HepG2 (cell line): ENCODE data around the gene IGLON5. TPM values are rescaled to one million over a fixed set of nuclear protein-coding genes. Genes with fewer than 3 reads are reported as not detected.

Source experiments
- ARID2 ChIP-seq: sonication (generic); formaldehyde crosslinking; IDR thresholded peaks from 2 replicates; pipeline ENCODE4 v1.8.1; 2022; ENCODE audit warnings: mild to moderate bottlenecking, missing genetic modification reagents, borderline replicate concordance
- DRAP1 ChIP-seq: IDR thresholded peaks from 2 replicates; pipeline ENCODE4 v1.6.1; 2016; ENCODE audit warnings: missing genetic modification reagents, missing compliant biosample characterization
- ELF3 ChIP-seq: IDR thresholded peaks from 2 replicates; pipeline ENCODE4 v1.6.1; 2016; ENCODE audit warnings: missing genetic modification reagents, missing compliant biosample characterization
- FOXA1 ChIP-seq, 2 experiments: fragments of 450-650 bp in 1 of 2; sonication (generic) in 1 of 2; formaldehyde crosslinking in 1 of 2; IDR thresholded peaks; 2 replicates each; pipeline versions ENCODE4 v1.4.0 to v1.6.1; 2016 to 2020; ENCODE audit warnings: missing genetic modification reagents in 1 of 2
- GATA4 ChIP-seq: sonication (generic); IDR thresholded peaks from 2 replicates; pipeline ENCODE4 v1.6.1; 2016; ENCODE audit warnings: antibody characterized with exemption, low read depth, borderline replicate concordance
- JUND ChIP-seq: sonication (generic); formaldehyde crosslinking; IDR thresholded peaks from 2 replicates; pipeline ENCODE4 v1.8.0; 2022; ENCODE audit warnings: mild to moderate bottlenecking, missing genetic modification reagents
- LRRFIP1 ChIP-seq: sonication (generic); formaldehyde crosslinking; conservative IDR thresholded peaks from 2 replicates; pipeline ENCODE4 v1.4.0; 2020; ENCODE audit warnings: missing genetic modification reagents
- MBNL3 ChIP-seq: fragments of 250-450 bp; sonication (Bioruptor Pico); conservative IDR thresholded peaks from 2 replicates; pipeline ENCODE4 v1.8.0; 2022; ENCODE audit warnings: mild to moderate bottlenecking, inconsistent platforms
- NR2C2 ChIP-seq: sonication (generic); formaldehyde crosslinking; IDR thresholded peaks from 2 replicates; pipeline ENCODE4 v1.4.0; 2020; ENCODE audit warnings: missing genetic modification reagents, mild to moderate bottlenecking, moderate library complexity, borderline replicate concordance
- PHB2 ChIP-seq: fragments of 450-650 bp; IDR thresholded peaks from 2 replicates; pipeline ENCODE4 v1.6.1; 2018; ENCODE audit not compliant: partially characterized antibody
- PHF8 ChIP-seq: sonication (generic); formaldehyde crosslinking; IDR thresholded peaks from 2 replicates; pipeline ENCODE4 v1.5.0; 2020; ENCODE audit warnings: missing genetic modification reagents
- PITX1 ChIP-seq: sonication (generic); formaldehyde crosslinking; IDR thresholded peaks from 2 replicates; pipeline ENCODE4 v1.5.1; 2020; ENCODE audit warnings: mild to moderate bottlenecking, missing genetic modification reagents
- POLR2AphosphoS5 ChIP-seq: IDR thresholded peaks from 2 replicates; pipeline ENCODE4 v1.6.1; 2012; ENCODE audit warnings: low read depth, low read length
- RFX1 ChIP-seq: fragments of 450-650 bp; IDR thresholded peaks from 2 replicates; pipeline ENCODE4 v1.6.1; 2017
- SMAD3 ChIP-seq: sonication (generic); formaldehyde crosslinking; IDR thresholded peaks from 2 replicates; pipeline ENCODE4 v1.4.0; 2020; ENCODE audit warnings: missing genetic modification reagents
- SYNCRIP ChIP-seq: fragments of 200-400 bp; formaldehyde crosslinking; IDR thresholded peaks from 2 replicates; pipeline ENCODE4 v1.6.1; 2018; ENCODE audit warnings: mild to moderate bottlenecking, low read depth, low read length; ENCODE audit not compliant: insufficient read depth
- TRIM24 ChIP-seq: sonication (generic); formaldehyde crosslinking; IDR thresholded peaks from 2 replicates; pipeline ENCODE4 v1.8.0; 2022; ENCODE audit warnings: mild to moderate bottlenecking, missing genetic modification reagents
- ZBTB7B ChIP-seq: sonication (generic); formaldehyde crosslinking; IDR thresholded peaks from 2 replicates; pipeline ENCODE4 v1.4.0; 2020; ENCODE audit warnings: missing genetic modification reagents
- ZNF224 ChIP-seq: sonication (generic); formaldehyde crosslinking; IDR thresholded peaks from 2 replicates; pipeline ENCODE4 v1.5.0; 2020; ENCODE audit warnings: mild to moderate bottlenecking, missing genetic modification reagents
- ZNF256 ChIP-seq: sonication (generic); formaldehyde crosslinking; conservative IDR thresholded peaks from 2 replicates; pipeline ENCODE4 v1.4.0; 2020; ENCODE audit warnings: missing genetic modification reagents
- ZNF589 ChIP-seq: sonication (generic); formaldehyde crosslinking; conservative IDR thresholded peaks from 2 replicates; pipeline ENCODE4 v1.8.0; 2022; ENCODE audit warnings: mild to moderate bottlenecking, moderate library complexity, missing genetic modification reagents
- ZNF670 ChIP-seq: sonication (generic); formaldehyde crosslinking; IDR thresholded peaks from 2 replicates; pipeline ENCODE4 v1.8.0; 2022; ENCODE audit warnings: mild to moderate bottlenecking, missing genetic modification reagents, borderline replicate concordance
- ZNF724P ChIP-seq: sonication (generic); formaldehyde crosslinking; IDR thresholded peaks from 2 replicates; pipeline ENCODE4 v1.8.0; 2022; ENCODE audit warnings: missing genetic modification reagents, borderline replicate concordance
- ZNF775 ChIP-seq: sonication (generic); formaldehyde crosslinking; IDR thresholded peaks from 2 replicates; pipeline ENCODE4 v1.4.0; 2020; ENCODE audit warnings: missing genetic modification reagents, mild to moderate bottlenecking, moderate library complexity, borderline replicate concordance
- polyA plus RNA-seq, 8 experiments: library from polyadenylated mRNA; depleted of rRNA in 3 of 8; stranded (reverse) in 7 of 8; unstranded in 1 of 8; fragments of >200 nt; fragmentation: Illumina TruSeq in 4 of 8; extraction: Trizol in 4 of 8; gene quantifications; 2 replicates each; pipeline versions ENCODE4 v1.2.1 to v1.2.3, GENCODE V29; 2011 to 2016; ENCODE audit warnings: low read depth in 4 of 8, missing spikeins in 1 of 8, mixed read lengths in 1 of 8; ENCODE audit not compliant: insufficient read depth in 1 of 8
- total RNA-seq, 5 experiments: library from RNA; depleted of rRNA; stranded (reverse); fragments of >200 nt; fragmentation: Illumina TruSeq; extraction: Trizol; gene quantifications; 2 replicates each; pipeline ENCODE4 v1.2.3, GENCODE V29; 2016; ENCODE audit warnings: low read depth in 1 of 5
- TF ChIP-seq, protein P1 (sequence below): sonication (generic); formaldehyde crosslinking; IDR thresholded peaks from 2 replicates; pipeline ENCODE4 v1.8.0; 2022; ENCODE audit warnings: mild to moderate bottlenecking, missing genetic modification reagents, borderline replicate concordance
- TF ChIP-seq, protein P2 (sequence below): sonication (generic); formaldehyde crosslinking; IDR thresholded peaks from 2 replicates; pipeline ENCODE4 v1.5.0; 2020; ENCODE audit warnings: missing genetic modification reagents

IGLON5 gene
- total and polyA plus RNA-seq, 2 of the 13 experiments (the other 11 are each of a cell fraction or from before 2014, with no cell fraction given), result 0.04 to 5.7 TPM

DNA sequence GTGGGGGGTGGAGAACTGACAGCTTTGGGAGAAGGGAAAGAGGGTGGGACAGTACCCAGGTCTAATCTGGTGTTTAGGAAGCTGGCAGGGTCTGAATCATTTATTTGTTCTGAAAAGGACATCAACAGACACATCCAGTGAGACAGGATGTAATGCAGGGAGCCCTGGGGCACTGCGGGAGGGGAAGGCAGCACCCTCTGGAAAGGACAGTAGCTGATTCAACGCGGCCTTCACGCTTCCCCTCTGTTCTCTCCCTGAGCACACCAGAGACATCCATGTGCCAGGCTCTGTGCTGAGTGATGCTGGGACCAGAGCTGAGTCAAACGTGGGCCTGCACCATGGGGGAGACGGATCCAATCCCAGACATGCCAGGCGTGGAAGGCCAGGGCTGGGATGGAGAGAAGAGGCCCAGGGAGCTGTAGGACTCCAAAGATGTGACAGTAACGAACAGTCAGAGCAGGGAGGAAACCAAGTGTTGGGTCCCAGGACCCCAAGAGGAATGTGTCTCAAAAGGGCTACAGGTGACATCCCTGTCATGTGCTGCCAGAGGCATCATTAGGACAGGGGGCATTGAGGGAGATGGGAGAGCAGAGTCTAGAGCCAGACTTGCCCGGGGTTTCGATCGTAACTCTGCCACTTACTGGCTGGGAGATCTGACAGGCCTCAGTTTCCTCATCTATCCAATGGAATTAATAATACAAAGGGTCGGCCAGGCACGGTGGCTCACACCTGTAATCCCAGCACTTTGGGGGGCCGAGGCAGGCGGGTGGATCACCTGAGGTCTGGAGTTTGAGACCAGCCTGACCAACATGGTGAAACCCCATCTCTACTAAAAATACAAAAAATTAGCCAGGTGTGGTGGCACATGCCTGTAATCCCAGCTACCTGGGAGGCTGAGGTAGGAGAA is 53.0 kb downstream of the IGLON5 start (continued):
- TF ChIP-seq ZNF775 (CRISPR knock-in tag) (no peak), NR2C2 (CRISPR knock-in tag) (no peak), RFX1 (no peak), LRRFIP1 (CRISPR knock-in tag) (no peak), ZNF724P (no peak), SYNCRIP (no peak), SMAD3 (no peak), GATA4 (0 out of 2 replicates have a peak, but pooled peaks have one; percentile 2), ZNF256 (no peak), ZBTB7B (CRISPR knock-in tag) (peak; percentile 51; the same call in 1 of the 2 replicates), PHF8 (no peak), ARID2 (CRISPR knock-in tag) (0 out of 2 replicates have a peak, but pooled peaks have one; percentile 10), ZNF224 (CRISPR knock-in tag) (no peak), FOXA1 (IDR thresholded peaks at IDR 0.05) (no peak), FOXA1 (CRISPR knock-in tag; IDR thresholded peaks at IDR 0.05) (no peak), TRIM24 (CRISPR knock-in tag) (no peak), DRAP1 (CRISPR knock-in tag) (0 out of 2 replicates have a peak, but pooled peaks have one; percentile 15), PITX1 (CRISPR knock-in tag) (no peak), ZNF670 (no peak), ELF3 (CRISPR knock-in tag) (peak; percentile 39; the same call in 1 of the 2 replicates), ZNF589 (no peak), POLR2AphosphoS5 (no peak), JUND (CRISPR knock-in tag) (no peak), PHB2 (no peak), MBNL3 (CRISPR knock-in tag) (no peak)
- TF ChIP-seq, protein P1, sequence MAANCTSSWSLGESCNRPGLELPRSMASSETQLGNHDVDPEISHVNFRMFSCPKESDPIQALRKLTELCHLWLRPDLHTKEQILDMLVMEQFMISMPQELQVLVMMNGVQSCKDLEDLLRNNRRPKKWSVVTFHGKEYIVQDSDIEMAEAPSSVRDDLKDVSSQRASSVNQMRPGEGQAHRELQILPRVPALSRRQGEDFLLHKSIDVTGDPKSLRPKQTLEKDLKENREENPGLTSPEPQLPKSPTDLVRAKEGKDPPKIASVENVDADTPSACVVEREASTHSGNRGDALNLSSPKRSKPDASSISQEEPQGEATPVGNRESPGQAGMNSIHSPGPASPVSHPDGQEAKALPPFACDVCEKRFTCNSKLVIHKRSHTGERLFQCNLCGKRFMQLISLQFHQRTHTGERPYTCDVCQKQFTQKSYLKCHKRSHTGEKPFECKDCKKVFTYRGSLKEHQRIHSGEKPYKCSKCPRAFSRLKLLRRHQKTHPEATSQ (CRISPR knock-in tag), result 0 out of 2 replicates have a peak, but pooled peaks have one; percentile 9
- TF ChIP-seq, protein P2, sequence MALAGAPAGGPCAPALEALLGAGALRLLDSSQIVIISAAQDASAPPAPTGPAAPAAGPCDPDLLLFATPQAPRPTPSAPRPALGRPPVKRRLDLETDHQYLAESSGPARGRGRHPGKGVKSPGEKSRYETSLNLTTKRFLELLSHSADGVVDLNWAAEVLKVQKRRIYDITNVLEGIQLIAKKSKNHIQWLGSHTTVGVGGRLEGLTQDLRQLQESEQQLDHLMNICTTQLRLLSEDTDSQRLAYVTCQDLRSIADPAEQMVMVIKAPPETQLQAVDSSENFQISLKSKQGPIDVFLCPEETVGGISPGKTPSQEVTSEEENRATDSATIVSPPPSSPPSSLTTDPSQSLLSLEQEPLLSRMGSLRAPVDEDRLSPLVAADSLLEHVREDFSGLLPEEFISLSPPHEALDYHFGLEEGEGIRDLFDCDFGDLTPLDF, result no peak
